H1 (cell line): Measurements from ENCODE around the gene ATCAY. TPM values are rescaled to one million over a fixed set of nuclear protein-coding genes. Genes with fewer than 3 reads are reported as not detected.

Source experiments
- CTCF ChIA-PET: fragments of 300-600 bp; sonication (Branson Sonifier 250); formaldehyde crosslinking; loops from one replicate; lab custom pipeline; 2021; ENCODE audit not compliant: partially characterized antibody; lab: Charles Lee
- POLR2A ChIA-PET: fragments of 300-600 bp; sonication (Branson Sonifier 250); formaldehyde crosslinking; loops from one replicate; lab custom pipeline; 2021; ENCODE audit warnings: inconsistent platforms; ENCODE audit not compliant: partially characterized antibody; lab: Charles Lee
- DNase-seq, 2 experiments: peaks; one replicate each; pipeline versions ENCODE4 v3.0.0 to v3.0.0-alpha.2; 2010 to 2022; ENCODE audit warnings: low spot score in 2 of 2, low read depth in 1 of 2, mixed read lengths in 1 of 2
- FAIRE-seq: peaks from 2 replicates; lab custom pipeline; 2011; peaks lifted over from hg19 to GRCh38; lab: Jason Lieb, UNC
- H2AFZ ChIP-seq: 2 replicates; pipeline ENCODE4 v1.8.1; 2012; ENCODE audit warnings: low read length, inconsistent platforms
- H2AK5ac ChIP-seq: 2 replicates; pipeline ENCODE4 v1.6.1; 2013; ENCODE audit warnings: low read depth, low read length
- H2BK120ac ChIP-seq: replicated peaks from 2 replicates; pipeline ENCODE3; 2013; ENCODE audit warnings: low read depth, low read length, inconsistent platforms
- H2BK12ac ChIP-seq: 2 replicates; pipeline ENCODE4 v1.6.1; 2013; ENCODE audit warnings: low read depth, low read length
- H2BK15ac ChIP-seq: 2 replicates; pipeline ENCODE4 v1.6.1; 2013; ENCODE audit warnings: low read length
- H2BK20ac ChIP-seq: 2 replicates; pipeline ENCODE4 v1.6.1; 2013; ENCODE audit warnings: low read length
- H2BK5ac ChIP-seq: 2 replicates; pipeline ENCODE4 v1.6.1; 2013; ENCODE audit warnings: low read depth, low read length
- H3K14ac ChIP-seq: 2 replicates; pipeline ENCODE4 v1.6.1; 2013; ENCODE audit warnings: inconsistent platforms; ENCODE audit not compliant: insufficient read length
- H3K18ac ChIP-seq: 2 replicates; pipeline ENCODE4 v1.6.1; 2013; ENCODE audit warnings: low read length; ENCODE audit errors: extremely low read depth
- H3K23ac ChIP-seq: 2 replicates; pipeline ENCODE4 v1.6.1; 2013; ENCODE audit warnings: inconsistent platforms; ENCODE audit not compliant: insufficient read length
- H3K23me2 ChIP-seq: 2 replicates; pipeline ENCODE4 v1.6.1; 2013; ENCODE audit warnings: low read depth, low read length
- H3K27ac ChIP-seq: 2 replicates; pipeline ENCODE4 v1.6.1; 2011; ENCODE audit warnings: low read depth, low read length, inconsistent platforms
- H3K27me3 ChIP-seq, 4 experiments: replicated peaks in 1 of 4; 1 replicate in 1 of 4; 2 replicates in 3 of 4; pipeline versions ENCODE4 v1.6.1 to v1.8.1; 2011 to 2013; ENCODE audit warnings: low read length in 3 of 4, mild to moderate bottlenecking in 3 of 4, inconsistent platforms in 2 of 4, mixed read lengths in 2 of 4, moderate library complexity in 1 of 4; ENCODE audit not compliant: control insufficient read depth in 3 of 4, insufficient read depth in 3 of 4; ENCODE audit errors: extremely low read depth in 1 of 4
- H3K36me3 ChIP-seq, 4 experiments: 2 replicates each; pipeline versions ENCODE4 v1.6.1 to v1.8.1; 2011 to 2013; ENCODE audit warnings: mild to moderate bottlenecking in 4 of 4, low read length in 3 of 4, moderate library complexity in 2 of 4, control low read depth in 1 of 4, inconsistent platforms in 1 of 4; ENCODE audit not compliant: insufficient read depth in 4 of 4, control insufficient read depth in 2 of 4
- H3K4ac ChIP-seq: replicated peaks from 2 replicates; pipeline ENCODE3; 2013; ENCODE audit warnings: low read length, low read depth, mixed read lengths, inconsistent platforms; ENCODE audit not compliant: insufficient read length
- H3K4me1 ChIP-seq, 4 experiments: replicated peaks in 1 of 4; 1 replicate in 1 of 4; 2 replicates in 3 of 4; pipeline versions ENCODE4 v1.6.1 to v1.8.1; 2011 to 2013; ENCODE audit warnings: low read length in 3 of 4, inconsistent platforms in 2 of 4, mixed read lengths in 1 of 4; ENCODE audit not compliant: insufficient read depth in 4 of 4, control insufficient read depth in 3 of 4
- H3K4me2 ChIP-seq, 2 experiments: 2 replicates each; pipeline versions ENCODE4 v1.6.1 to v1.8.1; 2011 to 2013; ENCODE audit warnings: low read depth in 2 of 2, low read length in 2 of 2, control low read depth in 1 of 2, inconsistent platforms in 1 of 2, mild to moderate bottlenecking in 1 of 2; ENCODE audit not compliant: insufficient read depth in 1 of 2
- H3K4me3 ChIP-seq, 4 experiments: fragments of 200-600, 300-600 bp in 1 of 4; sonication (generic), shearing (Covaris generic), sonication (Bioruptor Twin) in 1 of 4; 2 replicates each; pipeline versions ENCODE4 v1.5.1 to v1.8.1; 2011 to 2016; ENCODE audit warnings: low read length in 4 of 4, low read depth in 3 of 4, control low read depth in 2 of 4, inconsistent platforms in 2 of 4, mild to moderate bottlenecking in 2 of 4, mixed read lengths in 1 of 4, moderate library complexity in 1 of 4; ENCODE audit not compliant: insufficient read depth in 2 of 4; ENCODE audit errors: extremely low read depth in 1 of 4
- H3K56ac ChIP-seq: replicated peaks from 2 replicates; pipeline ENCODE3; 2013; ENCODE audit warnings: low read depth, mild to moderate bottlenecking, mixed read lengths, low read length, inconsistent platforms; ENCODE audit not compliant: insufficient read length
- H3K79me1 ChIP-seq: 2 replicates; pipeline ENCODE4 v1.6.1; 2013; ENCODE audit warnings: low read depth, low read length, control low read depth
- H3K79me2 ChIP-seq, 2 experiments: 2 replicates each; pipeline versions ENCODE4 v1.6.1 to v1.8.1; 2012 to 2013; ENCODE audit warnings: low read length in 2 of 2, mild to moderate bottlenecking in 2 of 2, inconsistent platforms in 1 of 2; ENCODE audit not compliant: insufficient read depth in 2 of 2, control insufficient read depth in 1 of 2
- H3K9ac ChIP-seq, 4 experiments: replicated peaks in 1 of 4; 1 replicate in 1 of 4; 2 replicates in 3 of 4; pipeline versions ENCODE4 v1.6.1 to v1.8.1; 2011 to 2013; ENCODE audit warnings: low read depth in 3 of 4, low read length in 3 of 4, control low read depth in 2 of 4, mild to moderate bottlenecking in 2 of 4, moderate library complexity in 2 of 4, inconsistent platforms in 1 of 4; ENCODE audit errors: extremely low read depth in 1 of 4
- H3K9me3 ChIP-seq, 2 experiments: 2 replicates each; pipeline versions ENCODE4 v1.6.1 to v1.8.1; 2012 to 2013; ENCODE audit warnings: mild to moderate bottlenecking in 2 of 2, moderate library complexity in 2 of 2, control low read depth in 1 of 2, inconsistent platforms in 1 of 2, low read depth in 1 of 2, low read length in 1 of 2, mixed read lengths in 1 of 2; ENCODE audit not compliant: insufficient read depth in 2 of 2
- H4K20me1 ChIP-seq, 2 experiments: replicated peaks in 1 of 2; 2 replicates each; pipeline versions ENCODE3 to v1.8.1; 2011 to 2013; ENCODE audit warnings: inconsistent platforms in 2 of 2, low read length in 2 of 2, mild to moderate bottlenecking in 1 of 2; ENCODE audit not compliant: insufficient read depth in 2 of 2, control insufficient read depth in 1 of 2
- H4K5ac ChIP-seq: 2 replicates; pipeline ENCODE4 v1.6.1; 2013; ENCODE audit warnings: low read length, low read depth, mixed read lengths, inconsistent platforms; ENCODE audit not compliant: insufficient read length
- H4K8ac ChIP-seq: 2 replicates; pipeline ENCODE4 v1.8.0; 2013; ENCODE audit warnings: mild to moderate bottlenecking, moderate library complexity, low read length, inconsistent platforms; ENCODE audit not compliant: insufficient read depth; ENCODE audit errors: extremely low read depth
- H4K91ac ChIP-seq: replicated peaks from 2 replicates; pipeline ENCODE3; 2013; ENCODE audit warnings: low read length, mixed read lengths, inconsistent platforms; ENCODE audit not compliant: insufficient read length
- GABPA ChIP-seq: IDR thresholded peaks from 2 replicates; pipeline ENCODE4 v1.6.1; 2011; ENCODE audit warnings: mild to moderate bottlenecking, low read length, moderate library complexity, borderline replicate concordance; ENCODE audit not compliant: insufficient read depth
- GTF2F1 ChIP-seq: IDR thresholded peaks from 2 replicates; pipeline ENCODE4 v1.6.1; 2012; ENCODE audit warnings: low read depth, low read length, improper control_type of control experiment, borderline replicate concordance
- JUND ChIP-seq: IDR thresholded peaks from 2 replicates; pipeline ENCODE4 v1.6.1; 2011; ENCODE audit warnings: mild to moderate bottlenecking, improper control_type of control experiment, low read length
- MAFK ChIP-seq: IDR thresholded peaks from 2 replicates; pipeline ENCODE4 v1.6.1; 2012; ENCODE audit warnings: low read depth, mild to moderate bottlenecking, improper control_type of control experiment, low read length
- NANOG ChIP-seq: IDR thresholded peaks from 2 replicates; pipeline ENCODE4 v1.6.1; 2011; ENCODE audit warnings: low read length, low read depth, mild to moderate bottlenecking, inconsistent platforms; ENCODE audit not compliant: insufficient read depth, poor library complexity, severe bottlenecking
- RNF2 ChIP-seq: fragments of 200-900, 300-1000 bp; sonication (generic); IDR thresholded peaks from 2 replicates; pipeline ENCODE4 v1.7.1; 2016; ENCODE audit warnings: borderline replicate concordance, low read depth, mild to moderate bottlenecking, antibody characterized with exemption, low read length; ENCODE audit not compliant: poor library complexity, severe bottlenecking; ENCODE audit errors: missing control alignments
- SIN3A ChIP-seq, 2 experiments: IDR thresholded peaks in 1 of 2; conservative IDR thresholded peaks in 1 of 2; 2 replicates each; pipeline ENCODE4 v1.6.1; 2011 to 2012; ENCODE audit warnings: low read length in 2 of 2, improper control_type of control experiment in 1 of 2, low read depth in 1 of 2, mild to moderate bottlenecking in 1 of 2
- WGBS, 2 experiments: shearing (Covaris generic) in 1 of 2; methylation state at CpG; one replicate each; pipeline versions ENCODE4 v1.1.6 to v1.1.7; 2013 to 2015; ENCODE audit warnings: low lambda C conversion rate in 2 of 2, mixed read lengths in 2 of 2, inconsistent platforms in 1 of 2, low coverage in 1 of 2, missing lambda C conversion rate in 1 of 2; ENCODE audit not compliant: insufficient replicate concordance in 2 of 2, insufficient coverage in 1 of 2, insufficient read length in 1 of 2; ENCODE audit errors: extremely low coverage in 1 of 2, missing lambda C conversion rate in 1 of 2; 5-methylcytosine and 5-hydroxymethylcytosine counted together
- polyA plus RNA-seq, 7 experiments: library from polyadenylated mRNA; depleted of rRNA in 3 of 7; stranded (reverse) in 5 of 7; unstranded in 2 of 7; fragments of >200 nt in 5 of 7; fragments of 200-250 nt in 2 of 7; gene quantifications; 1 replicate in 5 of 7; 2 replicates in 1 of 7; 4 replicates in 1 of 7; pipeline versions ENCODE4 v1.2.1 to v1.2.3, GENCODE V29; 2011 to 2013; ENCODE audit warnings: missing spikeins in 2 of 7, mixed read lengths in 2 of 7
- total RNA-seq: library from RNA; stranded (reverse); fragmentation: NEBNext Ultra II Directional; extraction: Animal tissue kit (Norgen Biotek cat#: 25700); gene quantifications from 2 replicates; pipeline ENCODE4 v1.2.1, GENCODE V29; 2021
- TF ChIP-seq, protein P1 (sequence below), 3 experiments: IDR thresholded peaks; 1 replicate in 2 of 3; 2 replicates in 1 of 3; pipeline versions ENCODE4 v1.5.1 to v1.6.1; 2011; ENCODE audit warnings: low read length in 3 of 3, mild to moderate bottlenecking in 3 of 3, inconsistent platforms in 2 of 3, low read depth in 1 of 3, moderate library complexity in 1 of 3; ENCODE audit not compliant: insufficient read depth in 1 of 3; ENCODE audit errors: control extremely low read depth in 1 of 3

ATCAY gene
- total and polyA plus RNA-seq, 2 of the 8 experiments (the other 6 are each of a cell fraction or from before 2014, with no cell fraction given), result 24.4 to 33.8 TPM

- DNase-seq, result no peak
- H3K9ac ChIP-seq, result no peak overlapping the region
- no peak overlapping the region for H2BK5ac ChIP-seq
- H4K8ac ChIP-seq, result no peak overlapping the region
- H3K79me1 ChIP-seq, result no peaks in the 10 kb centered on the region
- no peak overlapping the region for H2BK20ac ChIP-seq
- H3K4ac ChIP-seq, result no peak overlapping the region
- H3K4me1 ChIP-seq, result peaks cover 0 to under 1% (median 0%) of the 10 kb centered on the region in 4 experiments; a peak in 2 of 7 replicates
- no peak for TF ChIP-seq MAFK
- TF ChIP-seq, protein P1, sequence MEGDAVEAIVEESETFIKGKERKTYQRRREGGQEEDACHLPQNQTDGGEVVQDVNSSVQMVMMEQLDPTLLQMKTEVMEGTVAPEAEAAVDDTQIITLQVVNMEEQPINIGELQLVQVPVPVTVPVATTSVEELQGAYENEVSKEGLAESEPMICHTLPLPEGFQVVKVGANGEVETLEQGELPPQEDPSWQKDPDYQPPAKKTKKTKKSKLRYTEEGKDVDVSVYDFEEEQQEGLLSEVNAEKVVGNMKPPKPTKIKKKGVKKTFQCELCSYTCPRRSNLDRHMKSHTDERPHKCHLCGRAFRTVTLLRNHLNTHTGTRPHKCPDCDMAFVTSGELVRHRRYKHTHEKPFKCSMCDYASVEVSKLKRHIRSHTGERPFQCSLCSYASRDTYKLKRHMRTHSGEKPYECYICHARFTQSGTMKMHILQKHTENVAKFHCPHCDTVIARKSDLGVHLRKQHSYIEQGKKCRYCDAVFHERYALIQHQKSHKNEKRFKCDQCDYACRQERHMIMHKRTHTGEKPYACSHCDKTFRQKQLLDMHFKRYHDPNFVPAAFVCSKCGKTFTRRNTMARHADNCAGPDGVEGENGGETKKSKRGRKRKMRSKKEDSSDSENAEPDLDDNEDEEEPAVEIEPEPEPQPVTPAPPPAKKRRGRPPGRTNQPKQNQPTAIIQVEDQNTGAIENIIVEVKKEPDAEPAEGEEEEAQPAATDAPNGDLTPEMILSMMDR (IDR thresholded peaks at IDR 0.05; ENCODE audit: control extremely low read depth in 1 of 3, insufficient read depth in 1 of 3, low read depth in 1 of 3, low read length in 3 of 3), result no peak
- TF ChIP-seq JUND, result 0 out of 2 replicates have a peak, but pooled peaks have one; percentile 11
- no peak for TF ChIP-seq GABPA
- no peak for TF ChIP-seq GTF2F1
- TF ChIP-seq NANOG, result no peak
- no peak for TF ChIP-seq SIN3A (conservative IDR thresholded peaks at IDR 0.05 in 1 of 2, IDR thresholded peaks at IDR 0.05 in 1 of 2; ENCODE audit: low read depth in 1 of 2, low read length in 2 of 2)
- no peak for TF ChIP-seq RNF2
- CTCF ChIA-PET, result interaction anchor here (1.2 to 1.5 kb wide), 2 partner anchors 13 kb away, joined by 3 to 6 read pairs; partner anchors contain the start of gene NMRK2
- H2AK5ac ChIP-seq, result no peak overlapping the region
- no peak overlapping the region for H2AFZ ChIP-seq
- H3K4me2 ChIP-seq, result no peak overlapping the region
- H4K5ac ChIP-seq, result no peak overlapping the region
- H4K91ac ChIP-seq, result no peak overlapping the region
- POLR2A ChIA-PET, result interaction anchor here (1.0 to 2.6 kb wide), 6 partner anchors 9 to 40 kb away, joined by 3 to 12 read pairs (median 6); partner anchors contain the start of genes EEF2 and NMRK2
- H3K9me3 ChIP-seq, result no peaks in the 10 kb centered on the region
- no peak overlapping the region for H2BK15ac ChIP-seq
- no peaks in the 10 kb centered on the region for H3K79me2 ChIP-seq
- no peak overlapping the region for H2BK12ac ChIP-seq
- H2BK120ac ChIP-seq, result no peak overlapping the region
- no peaks in the 10 kb centered on the region for H3K23me2 ChIP-seq
- peaks cover 2 to 19% (median 8%) of the 10 kb centered on the region in 4 experiments; a peak in 5 of 8 replicates for H3K36me3 ChIP-seq
- 74% methylated on average over 2 of the region's 2 CpGs; no CpG with 5 or more reads in 1 of the 2 experiments for WGBS, 2 experiments
- no peak overlapping the region for H3K18ac ChIP-seq
- FAIRE-seq, result no peak
- H3K27ac ChIP-seq, result no peak overlapping the region
- no peak overlapping the region for H3K23ac ChIP-seq
- H3K56ac ChIP-seq, result no peak overlapping the region
- no peak overlapping the region for H3K14ac ChIP-seq
- no peak overlapping the region for H3K4me3 ChIP-seq
- no peaks in the 10 kb centered on the region for H3K27me3 ChIP-seq
- peaks cover 0 to 2% of the 10 kb centered on the region in 2 experiments for H4K20me1 ChIP-seq
Measured at GRCh38 chr19:3945838-3946237, 65.4 kb downstream of the ATCAY start.
